CD4-positive, alpha-beta memory T cell (primary cell): ENCODE measurements around the gene LENG9. TPM values are rescaled to one million over a fixed set of nuclear protein-coding genes. Genes with fewer than 3 reads are reported as not detected.

ENCODE experiments used
- CTCF ChIA-PET: fragments of 350-600 bp; sonication (Branson Sonifier 250); formaldehyde crosslinking; loops from one replicate; lab custom pipeline; 2021; ENCODE audit warnings: inconsistent platforms; ENCODE audit not compliant: partially characterized antibody; lab: Charles Lee
- POLR2A ChIA-PET: fragments of 350-600 bp; sonication (Branson Sonifier 250); formaldehyde crosslinking; loops from one replicate; lab custom pipeline; 2021; ENCODE audit not compliant: partially characterized antibody; lab: Charles Lee
- DNase-seq, 5 donors: peaks; one replicate each; pipeline versions ENCODE4 v3.0.0 to v3.0.0-alpha.2; 2020 to 2022; ENCODE audit warnings: mixed read lengths in 1 of 5
- H3K27ac ChIP-seq: one replicate; pipeline ENCODE4 v1.7.0; 2013; ENCODE audit warnings: low read depth, low read length
- H3K27me3 ChIP-seq: 2 replicates; pipeline ENCODE4 v1.7.0; 2013; ENCODE audit warnings: mild to moderate bottlenecking, low read length, moderate library complexity; ENCODE audit not compliant: insufficient read depth
- H3K36me3 ChIP-seq: 2 replicates; pipeline ENCODE4 v1.7.0; 2013; ENCODE audit warnings: mild to moderate bottlenecking, low read length, moderate library complexity; ENCODE audit not compliant: insufficient read depth
- H3K4me1 ChIP-seq: 2 replicates; pipeline ENCODE4 v1.7.0; 2013; ENCODE audit warnings: mild to moderate bottlenecking, low read length, moderate library complexity; ENCODE audit not compliant: insufficient read depth
- H3K4me3 ChIP-seq, 2 donors: one replicate each; pipeline ENCODE4 v1.7.0; 2013; ENCODE audit warnings: low read length in 2 of 2, mild to moderate bottlenecking in 1 of 2
- H3K9me3 ChIP-seq, 2 donors: one replicate each; pipeline ENCODE4 v1.7.0; 2013; ENCODE audit warnings: low read length in 2 of 2, control low read depth in 1 of 2; ENCODE audit not compliant: control insufficient read depth in 1 of 2
- H3K27ac Mint-ChIP-seq, 7 donors: one replicate each; pipeline ENCODE4 v1.8.0; 2020 to 2021; ENCODE audit warnings: mixed read lengths in 7 of 7, mild to moderate bottlenecking in 6 of 7, inconsistent platforms in 3 of 7, moderate library complexity in 3 of 7
- H3K27me3 Mint-ChIP-seq, 2 donors: one replicate each; pipeline ENCODE4 v1.8.0; 2020 to 2021; ENCODE audit warnings: mixed read lengths in 2 of 2
- H3K36me3 Mint-ChIP-seq, 2 donors: one replicate each; pipeline ENCODE4 v1.8.0; 2020 to 2021; ENCODE audit warnings: mixed read lengths in 2 of 2, inconsistent platforms in 1 of 2, mild to moderate bottlenecking in 1 of 2
- H3K4me1 Mint-ChIP-seq, 4 donors: one replicate each; pipeline ENCODE4 v1.8.0; 2020 to 2021; ENCODE audit warnings: mixed read lengths in 4 of 4, mild to moderate bottlenecking in 1 of 4
- H3K4me3 Mint-ChIP-seq, 8 donors: one replicate each; pipeline ENCODE4 v1.8.0; 2020 to 2021; ENCODE audit warnings: mixed read lengths in 8 of 8, mild to moderate bottlenecking in 7 of 8, moderate library complexity in 6 of 8, inconsistent platforms in 3 of 8
- H3K9me3 Mint-ChIP-seq, 8 donors: one replicate each; pipeline ENCODE4 v1.8.0; 2020 to 2021; ENCODE audit warnings: mixed read lengths in 8 of 8, mild to moderate bottlenecking in 5 of 8, inconsistent platforms in 3 of 8, moderate library complexity in 1 of 8
- intact Hi-C: fragments of 100-400 bp; cut with micrococcal nuclease; formaldehyde crosslinking; loops from one replicate; pipeline ENCODE4 v1.15.1; 2023
- polyA plus RNA-seq, 2 donors: library from polyadenylated mRNA; unstranded; fragments of 300-500 nt; fragmentation: Illumina TruSeq; gene quantifications; one replicate each; pipeline ENCODE4 v1.2.3, GENCODE V29; 2021
- total RNA-seq, 2 experiments: library from RNA; stranded (reverse); gene quantifications; one replicate each; pipeline ENCODE4 v1.2.3, GENCODE V29; 2021

LENG9 gene
- total and polyA plus RNA-seq, 4 experiments from 2014 or later, result 0.59 to 7.3 (median 7.2) TPM; not detected in 1

DNA sequence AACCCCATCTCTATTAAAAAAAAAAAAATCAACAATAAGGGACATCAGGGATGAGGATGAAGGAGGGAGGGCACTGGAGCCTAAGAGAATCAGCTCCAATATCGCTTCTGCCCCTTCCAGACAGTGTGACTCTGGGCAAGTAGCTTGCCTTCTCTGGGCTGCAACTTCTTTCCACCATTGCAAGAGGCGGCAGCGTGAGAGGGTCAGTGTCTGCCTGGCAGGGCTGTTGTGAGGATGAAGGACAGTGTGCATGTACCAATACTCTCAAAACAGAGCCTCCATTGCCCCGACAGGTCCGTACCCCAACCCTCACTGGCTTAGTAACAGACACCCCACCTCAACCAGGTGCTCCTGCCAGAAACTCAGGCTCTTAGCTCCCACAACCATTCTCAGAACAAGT is 29.9 kb downstream of the LENG9 start:
- no peaks in the 10 kb centered on the region for H3K9me3 Mint-ChIP-seq

DNA sequence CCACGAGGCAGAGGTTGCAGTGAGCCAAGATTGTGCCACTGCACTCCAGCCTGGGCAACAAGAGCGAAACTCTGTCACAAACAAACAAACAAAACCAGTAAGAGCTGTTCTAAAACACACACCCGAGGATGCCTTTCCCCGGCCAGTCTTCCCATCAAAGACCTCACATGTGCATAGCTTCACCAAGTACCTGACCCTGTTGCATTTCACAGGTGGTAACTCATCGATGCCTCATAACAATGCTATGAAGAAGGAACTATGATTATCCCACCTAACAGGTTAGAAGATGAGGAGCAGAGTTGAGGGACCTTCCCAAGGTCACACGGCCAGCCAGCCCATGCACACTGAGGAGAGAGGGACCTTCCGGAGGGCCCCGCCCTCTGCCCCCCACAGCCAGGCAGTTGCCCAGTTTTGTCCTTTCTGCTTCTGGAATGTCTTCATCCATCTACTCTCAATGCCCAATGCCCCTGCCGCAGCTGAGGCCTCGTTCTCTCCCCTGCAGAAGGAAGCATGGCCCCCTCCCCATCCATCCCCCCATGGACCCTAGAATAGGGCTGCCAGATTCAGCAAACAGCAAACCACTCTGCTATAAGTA is 31.3 kb downstream of the LENG9 start:
- H3K9me3 ChIP-seq, result no peaks in the 10 kb centered on the region
- no peak overlapping the region for H3K27ac ChIP-seq
- intact Hi-C loops, result no loop called here
- Mint-ChIP-seq H3K4me1 (peaks cover 9 to 32% (median 12%) of the 10 kb centered on the region in 4 donors), H3K36me3 (peaks cover 0 to 2% of the 10 kb centered on the region in 2 donors), H3K4me3 (peak overlapping the region in 1 of 8 donors; percentile 7), H3K27ac (no peak overlapping the region), H3K27me3 (peaks cover 0 to 5% of the 10 kb centered on the region in 2 donors), H3K9me3 (no peaks in the 10 kb centered on the region)
- no peak overlapping the region for H3K4me3 ChIP-seq
- no peak for DNase-seq
- H3K27me3 ChIP-seq, result peaks cover 6% of the 10 kb centered on the region
- POLR2A ChIA-PET, result no interaction called here
- CTCF ChIA-PET, result interaction anchor here (1.0 kb wide), 1 partner anchor 111 kb away, joined by 3 read pairs; no protein-coding TSS in a partner anchor
- H3K36me3 ChIP-seq, result no peaks in the 10 kb centered on the region
- H3K4me1 ChIP-seq, result peaks cover 13% of the 10 kb centered on the region

More for the DNA sequence above, 29.9 kb downstream of the LENG9 start:
- Histone ChIP-seq H3K9me3 (no peaks in the 10 kb centered on the region), H3K4me1 (peaks cover 13% of the 10 kb centered on the region), H3K27ac (no peak overlapping the region), H3K27me3 (peaks cover under 1% of the 10 kb centered on the region), H3K36me3 (no peaks in the 10 kb centered on the region), H3K4me3 (no peak overlapping the region)
- peaks cover 10 to 41% (median 14%) of the 10 kb centered on the region in 4 donors for H3K4me1 Mint-ChIP-seq
- CTCF ChIA-PET, result no interaction called here
- no peak for DNase-seq
- H3K4me3 Mint-ChIP-seq, result no peak overlapping the region
- POLR2A ChIA-PET, result interaction anchor here (1.7 kb wide), 1 partner anchor 15 kb away, joined by 8 read pairs; the partner anchor contains the start of gene LENG8
- intact Hi-C loops, result no loop called here
- H3K27ac Mint-ChIP-seq, result no peak overlapping the region
- H3K27me3 Mint-ChIP-seq, result peaks cover 0 to 5% of the 10 kb centered on the region in 2 donors
- peaks cover 0 to 4% of the 10 kb centered on the region in 2 donors for H3K36me3 Mint-ChIP-seq

- H3K9me3 Mint-ChIP-seq, result no peaks in the 10 kb centered on the region
- no peaks in the 10 kb centered on the region for H3K9me3 ChIP-seq
- peaks cover 9 to 25% (median 12%) of the 10 kb centered on the region in 4 donors for H3K4me1 Mint-ChIP-seq
- intact Hi-C loops, result no loop called here
- ChIA-PET CTCF (no interaction called here), POLR2A (interaction anchor here (1.2 kb wide), 1 partner anchor 31 kb away, joined by 3 read pairs; no protein-coding TSS in a partner anchor)
- H3K4me3 Mint-ChIP-seq, result peak overlapping the region in 6 of 8 donors; percentile 35 to 82 (median 64)
- H3K27me3 Mint-ChIP-seq, result peaks cover 4 to 10% of the 10 kb centered on the region in 2 donors
- H3K27me3 ChIP-seq, result peaks cover 9% of the 10 kb centered on the region
- peaks cover 13% of the 10 kb centered on the region for H3K4me1 ChIP-seq
- no peaks in the 10 kb centered on the region for H3K36me3 ChIP-seq
- no peak overlapping the region for H3K4me3 ChIP-seq
- no peak overlapping the region for H3K27ac ChIP-seq
- H3K27ac Mint-ChIP-seq, result peak overlapping the region in 1 of 7 donors; percentile 46
- DNase-seq, result no peak
- H3K36me3 Mint-ChIP-seq, result no peaks in the 10 kb centered on the region
These were observed 32.2 kb downstream of the LENG9 start for GRCh38 chr19:54431255-54431838.

DNA sequence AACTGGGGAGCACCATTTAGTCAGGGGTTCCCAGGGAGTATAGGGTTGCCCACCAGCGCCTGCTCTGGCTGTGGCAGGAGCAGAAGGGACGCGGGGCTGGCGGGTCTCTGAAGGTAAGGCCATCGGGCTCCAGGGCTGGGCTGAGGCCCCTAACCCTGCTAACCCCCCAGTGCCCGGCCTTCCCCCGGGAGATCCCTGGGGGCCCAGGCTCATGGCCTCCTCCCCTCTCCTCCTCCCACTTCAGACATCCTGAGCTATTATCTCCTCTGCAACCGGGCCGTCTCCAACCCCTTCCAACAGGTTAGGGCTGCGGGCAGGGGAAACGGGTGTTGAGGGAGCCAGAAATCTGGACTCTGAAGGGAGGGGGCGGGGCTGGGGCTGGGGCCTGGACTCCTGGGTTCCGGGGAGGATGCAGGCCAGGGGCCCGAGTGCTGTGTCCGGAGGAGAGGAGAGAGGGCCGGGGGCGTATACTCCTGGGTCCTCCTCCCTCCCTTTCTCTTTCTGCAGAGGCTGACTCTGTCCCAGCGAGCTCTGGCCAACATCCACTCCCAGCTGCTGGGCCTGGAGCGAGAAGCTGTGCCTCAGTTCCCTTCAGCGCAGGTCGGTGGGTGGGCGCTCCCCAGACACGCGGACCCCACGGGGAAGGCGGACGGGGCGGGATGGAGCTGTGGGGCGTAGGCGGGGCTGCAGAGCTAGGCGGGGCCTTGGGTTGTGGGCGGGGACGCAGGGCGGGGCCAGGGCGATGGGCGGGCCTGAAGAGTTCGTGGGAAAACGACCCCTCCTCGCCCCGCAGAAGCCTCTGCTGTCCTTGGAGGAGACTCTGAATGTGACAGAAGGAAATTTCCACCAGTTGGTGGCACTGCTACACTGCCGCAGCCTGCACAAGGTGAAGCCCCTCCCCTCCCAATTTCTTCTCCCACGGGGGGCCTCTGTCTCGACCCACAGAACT is 33.0 kb downstream of the LENG9 start:
- peak in 3 of 5 donors; percentile 19 to 24 (median 22) for DNase-seq
- Histone ChIP-seq H3K27ac (no peak overlapping the region), H3K9me3 (no peaks in the 10 kb centered on the region), H3K4me3 (no peak overlapping the region), H3K4me1 (peaks cover 13% of the 10 kb centered on the region), H3K36me3 (no peaks in the 10 kb centered on the region), H3K27me3 (peaks cover 13% of the 10 kb centered on the region)
- ChIA-PET POLR2A (interaction anchor here (0.6 to 1.7 kb wide), 3 partner anchors 9 to 157 kb away, joined by 3 to 7 read pairs (median 3); no protein-coding TSS in a partner anchor), CTCF (no interaction called here)
- Mint-ChIP-seq H3K36me3 (no peaks in the 10 kb centered on the region), H3K27me3 (peaks cover 4 to 18% of the 10 kb centered on the region in 2 donors), H3K9me3 (no peaks in the 10 kb centered on the region), H3K27ac (peak overlapping the region in 2 of 7 donors; percentile 35 to 46), H3K4me3 (peak overlapping the region in 6 of 8 donors; percentile 35 to 82 (median 64)), H3K4me1 (peaks cover 9 to 23% (median 12%) of the 10 kb centered on the region in 4 donors)
- intact Hi-C loops, result no loop called here

- peaks cover 13% of the 10 kb centered on the region for H3K27me3 ChIP-seq
- no peaks in the 10 kb centered on the region for H3K36me3 ChIP-seq
- DNase-seq, result no peak
- no peaks in the 10 kb centered on the region for H3K36me3 Mint-ChIP-seq
- POLR2A ChIA-PET, result interaction anchor here (1.2 to 1.7 kb wide), 2 partner anchors 10 to 32 kb away, joined by 3 to 7 read pairs; no protein-coding TSS in a partner anchor
- intact Hi-C loops, result no loop called here
- H3K9me3 Mint-ChIP-seq, result no peaks in the 10 kb centered on the region
- H3K4me1 ChIP-seq, result peaks cover 13% of the 10 kb centered on the region
- CTCF ChIA-PET, result no interaction called here
- no peak overlapping the region for H3K27ac ChIP-seq
- no peak overlapping the region for H3K4me3 ChIP-seq
- peak overlapping the region in 4 of 8 donors; percentile 24 to 46 (median 36) for H3K4me3 Mint-ChIP-seq
- H3K27ac Mint-ChIP-seq, result no peak overlapping the region
- no peaks in the 10 kb centered on the region for H3K9me3 ChIP-seq
- peaks cover 4 to 23% of the 10 kb centered on the region in 2 donors for H3K27me3 Mint-ChIP-seq
- peaks cover 5 to 17% (median 7%) of the 10 kb centered on the region in 4 donors for H3K4me1 Mint-ChIP-seq
These were observed 33.9 kb downstream of the LENG9 start for GRCh38 chr19:54429545-54430227.

DNA sequence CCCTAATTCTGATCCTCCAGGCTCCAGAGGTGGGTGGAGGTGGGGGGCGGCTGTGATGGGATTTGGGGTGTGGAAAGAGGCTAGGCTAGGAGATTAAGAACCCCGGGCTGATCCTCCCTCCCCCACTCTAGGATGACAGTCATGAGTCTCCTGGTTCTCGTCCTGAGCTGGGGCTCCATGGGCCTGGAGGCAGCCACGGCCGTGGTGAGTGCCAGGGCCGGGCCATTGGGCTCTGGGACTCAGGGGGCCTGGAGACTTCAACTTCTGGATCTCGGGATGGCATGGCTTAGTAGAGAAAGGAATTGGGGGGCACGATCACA is 34.4 kb downstream of the LENG9 start:
- peaks cover 2 to 12% (median 3%) of the 10 kb centered on the region in 4 donors for H3K4me1 Mint-ChIP-seq
- ChIA-PET CTCF (no interaction called here), POLR2A (interaction anchor here (1.7 kb wide), 1 partner anchor 10 kb away, joined by 7 read pairs; no protein-coding TSS in a partner anchor)
- H3K4me3 ChIP-seq, result no peak overlapping the region
- DNase-seq, result no peak
- peak overlapping the region in 2 of 8 donors; percentile 45 to 46 for H3K4me3 Mint-ChIP-seq
- no peaks in the 10 kb centered on the region for H3K36me3 Mint-ChIP-seq
- peaks cover 4 to 24% of the 10 kb centered on the region in 2 donors for H3K27me3 Mint-ChIP-seq
- peaks cover 13% of the 10 kb centered on the region for H3K4me1 ChIP-seq
- H3K27me3 ChIP-seq, result peaks cover 13% of the 10 kb centered on the region
- no peak overlapping the region for H3K27ac ChIP-seq
- H3K27ac Mint-ChIP-seq, result no peak overlapping the region
- H3K36me3 ChIP-seq, result no peaks in the 10 kb centered on the region
- no peaks in the 10 kb centered on the region for H3K9me3 Mint-ChIP-seq
- intact Hi-C loops, result no loop called here
- no peaks in the 10 kb centered on the region for H3K9me3 ChIP-seq
